HG03280 (cell line): Measurements from ENCODE around the gene BSDC1.
"Not testable (repeated sequence)": the region's sequence is repeated elsewhere in the genome, so short reads cannot be mapped to it uniquely, and the experiment has no call there.

Experiments used
- ATAC-seq: cut with Tn5 transposase; IDR thresholded peaks from one replicate; pipeline ENCODE4 v1.9.1; 2021; ENCODE audit warnings: mild to moderate bottlenecking, moderate library complexity; ENCODE audit not compliant: unreplicated experiment

Gene BSDC1

GRCh38 chr1:32394141-32394889 is at the start of gene BSDC1:
BSDC1 (minus strand) TSS chr1:32394441; CDS start chr1:32394414, 27 bp downstream.
- peak; percentile 97 for ATAC-seq

GRCh38 chr1:32441467-32441866 is 47.2 kb upstream of the BSDC1 start:
- ATAC-seq = not testable (repeated sequence)

- ATAC-seq = not testable (repeated sequence)
These were observed 44.5 kb upstream of the BSDC1 start for GRCh38 chr1:32438777-32439176.

GRCh38 chr1:32438136-32438535 is 43.9 kb upstream of the BSDC1 start:
- no peak for ATAC-seq

- ATAC-seq = no peak
These were observed 37.6 kb upstream of the BSDC1 start for GRCh38 chr1:32431736-32432400.

GRCh38 chr1:32427264-32427963 is 33.2 kb upstream of the BSDC1 start:
- no peak for ATAC-seq

GRCh38 chr1:32426489-32427255 is 32.4 kb upstream of the BSDC1 start:
- no peak for ATAC-seq

GRCh38 chr1:32421775-32422174 is 27.5 kb upstream of the BSDC1 start:
- no peak for ATAC-seq

- ATAC-seq = no peak
These were observed 20.1 kb upstream of the BSDC1 start for GRCh38 chr1:32414186-32414886.

- ATAC-seq = no peak
These were observed 19.4 kb upstream of the BSDC1 start for GRCh38 chr1:32413507-32414185.

GRCh38 chr1:32411261-32411660 is 17.0 kb upstream of the BSDC1 start:
- ATAC-seq = no peak

- no peak for ATAC-seq
These were observed 12.4 kb upstream of the BSDC1 start for GRCh38 chr1:32406629-32407111.

GRCh38 chr1:32405672-32406467 is 11.6 kb upstream of the BSDC1 start:
- ATAC-seq = no peak

- ATAC-seq = no peak
These were observed 10.7 kb upstream of the BSDC1 start for GRCh38 chr1:32404946-32405345.

- ATAC-seq = no peak
These were observed 6.8 kb upstream of the BSDC1 start for GRCh38 chr1:32400876-32401631.

- ATAC-seq = no peak
These were observed 5.6 kb upstream of the BSDC1 start for GRCh38 chr1:32399843-32400242.

- ATAC-seq = no peak
These were observed 4.2 kb upstream of the BSDC1 start for GRCh38 chr1:32398401-32398800.

- ATAC-seq = not testable (repeated sequence)
These were observed 2.3 kb upstream of the BSDC1 start for GRCh38 chr1:32396524-32396923.
